Heart left ventricle (tissue), 13 donors: ENCODE measurements around the gene OR2W3.

Experiments used
- CTCF ChIP-seq, 12 donors: fragments of 200-600 bp; sonication (generic) in 4 of 12; IDR thresholded peaks; one replicate each; pipeline versions ENCODE4 v1.5.0 to v1.8.0; 2018 to 2022; ENCODE audit warnings: antibody characterized with exemption in 12 of 12, mild to moderate bottlenecking in 5 of 12
- POLR2A ChIP-seq, 2 donors: fragments of 450-650 bp; IDR thresholded peaks; one replicate each; pipeline ENCODE4 v1.6.1; 2017; ENCODE audit warnings: antibody characterized with exemption in 2 of 2, mild to moderate bottlenecking in 2 of 2, moderate library complexity in 2 of 2
- donor health status: ischemic (EF 13 %, LVEDD 7.1; RV severe dilation, severe dysfunction).
- donor health status: DM: no; HTN: yes; CAD: no.
- donor health status: DM: no; HTN: no; CAD: no.
- donor health status: ischemic (EF 25% LVEDD 6.9; RV normal size, moderate dysfunction).
- donor health status: ischemic (EF 25% LVEDD 5.7; RV mildly dilated, moderate dysfunction).
- donor health status: ischemic (EF 35%, LVEDD 5.7; RV mildly dilated, moderate dysfunction).
- donor health status: nonischemic (EF 11% LVEDD 7.7; RV severe dilation, severe dysfunction).
- donor health status: DM: yes; HTN: yes; CAD: no.
- donor health status: PGD.
- donor health status: ischemic (EF 29% LVEDD 5.4; RV normal size, mild dysfunction).
- donor health status: nonischemic (EF 23%, LVEDD 6.1; RV moderate dilation, normal function).

- TF ChIP-seq CTCF (IDR thresholded peaks at IDR 0.05): no peak
- no peak for TF ChIP-seq POLR2A (IDR thresholded peaks at IDR 0.05)
These were observed 8.7 kb downstream of the OR2W3 start for GRCh38 chr1:247904122-247904521.
